Uterus (tissue), 2 donors: Measurements from ENCODE around the gene ALG1.
"Not testable (repeated sequence)": the region's sequence is repeated elsewhere in the genome, so short reads cannot be mapped to it uniquely, and the experiment has no call there.

ENCODE experiments used
- POLR2A ChIP-seq, 2 donors: fragments of 450-650 bp; IDR thresholded peaks; one replicate each; pipeline ENCODE4 v1.6.1; 2016; ENCODE audit warnings: antibody characterized with exemption in 2 of 2, mild to moderate bottlenecking in 1 of 2, moderate library complexity in 1 of 2
- TF ChIP-seq, protein P1 (sequence below), 4 experiments: fragments of 200-600 bp in 2 of 4; fragments of 450-650 bp in 2 of 4; sonication (generic) in 2 of 4; IDR thresholded peaks; one replicate each; pipeline ENCODE4 v1.5.1; 2016 to 2019; ENCODE audit warnings: antibody characterized with exemption in 4 of 4, mild to moderate bottlenecking in 2 of 4, moderate library complexity in 1 of 4

DNA sequence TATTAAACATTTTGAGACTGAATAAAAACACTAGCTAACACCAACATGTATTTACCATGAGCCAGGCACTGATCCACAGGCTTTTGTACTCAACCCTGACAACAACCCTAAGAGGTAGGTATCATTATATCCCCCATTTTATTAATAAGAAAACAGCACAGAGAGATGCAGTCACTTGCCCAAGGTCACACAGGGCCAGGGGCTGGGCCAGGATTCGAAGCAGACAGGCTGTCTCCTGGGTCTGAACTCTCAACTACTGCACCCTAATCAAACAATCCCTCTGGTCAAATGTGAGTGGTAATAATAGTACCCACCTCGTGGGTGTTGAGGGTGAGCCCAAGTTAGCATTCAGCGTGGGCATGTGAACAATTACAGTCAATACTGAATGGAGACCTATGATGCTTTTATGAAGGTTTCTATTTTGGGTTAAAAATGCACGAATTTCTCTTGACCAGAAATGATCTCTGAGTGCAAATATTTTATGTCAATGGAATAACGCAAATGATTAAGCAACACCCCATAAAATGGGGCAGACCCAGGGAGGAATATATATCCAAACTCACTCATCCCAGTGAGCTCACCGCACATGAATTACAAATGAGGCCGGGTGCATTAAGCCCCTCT lies 24.9 kb downstream of the ALG1 start:
- TF ChIP-seq, protein P1, sequence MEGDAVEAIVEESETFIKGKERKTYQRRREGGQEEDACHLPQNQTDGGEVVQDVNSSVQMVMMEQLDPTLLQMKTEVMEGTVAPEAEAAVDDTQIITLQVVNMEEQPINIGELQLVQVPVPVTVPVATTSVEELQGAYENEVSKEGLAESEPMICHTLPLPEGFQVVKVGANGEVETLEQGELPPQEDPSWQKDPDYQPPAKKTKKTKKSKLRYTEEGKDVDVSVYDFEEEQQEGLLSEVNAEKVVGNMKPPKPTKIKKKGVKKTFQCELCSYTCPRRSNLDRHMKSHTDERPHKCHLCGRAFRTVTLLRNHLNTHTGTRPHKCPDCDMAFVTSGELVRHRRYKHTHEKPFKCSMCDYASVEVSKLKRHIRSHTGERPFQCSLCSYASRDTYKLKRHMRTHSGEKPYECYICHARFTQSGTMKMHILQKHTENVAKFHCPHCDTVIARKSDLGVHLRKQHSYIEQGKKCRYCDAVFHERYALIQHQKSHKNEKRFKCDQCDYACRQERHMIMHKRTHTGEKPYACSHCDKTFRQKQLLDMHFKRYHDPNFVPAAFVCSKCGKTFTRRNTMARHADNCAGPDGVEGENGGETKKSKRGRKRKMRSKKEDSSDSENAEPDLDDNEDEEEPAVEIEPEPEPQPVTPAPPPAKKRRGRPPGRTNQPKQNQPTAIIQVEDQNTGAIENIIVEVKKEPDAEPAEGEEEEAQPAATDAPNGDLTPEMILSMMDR (IDR thresholded peaks at IDR 0.05), result not testable (repeated sequence)
- TF ChIP-seq POLR2A (IDR thresholded peaks at IDR 0.05), result not testable (repeated sequence)
